A549 (cell line): ENCODE results near the gene SLC9A2. TPM values are rescaled to one million over a fixed set of nuclear protein-coding genes. Genes with fewer than 3 reads are reported as not detected.

Experiments
- ATAC-seq, 2 experiments: fragments of 200-7000 bp in 1 of 2; fragments of >200 bp in 1 of 2; cut with Nextera tagmentation in 1 of 2; cut with Tn5 transposase in 1 of 2; 3 replicates each; pipeline versions ENCODE4 v1.8.0 to v1.9.1; 2018 to 2020; ENCODE audit warnings: mild to moderate bottlenecking in 1 of 2, moderate library complexity in 1 of 2
- CTCF ChIA-PET: fragments of 300-600 bp; sonication (Branson Sonifier 250); formaldehyde crosslinking; extraction: SDS; loops from one replicate; lab custom pipeline; 2021; ENCODE audit warnings: antibody characterized with exemption, inconsistent platforms; lab: Yijun Ruan, JAX
- POLR2A ChIA-PET: fragments of 350-600 bp; formaldehyde crosslinking; extraction: SDS; loops from one replicate; lab custom pipeline; 2021; ENCODE audit warnings: antibody characterized with exemption, inconsistent platforms; lab: Yijun Ruan, JAX
- DNase-seq, 2 experiments: peaks; one replicate each; pipeline versions ENCODE4 v3.0.0 to v3.0.0-alpha.2; 2011 to 2016; ENCODE audit warnings: low read depth in 1 of 2, low spot score in 1 of 2
- FAIRE-seq: peaks from 2 replicates; lab custom pipeline; 2011; peaks lifted over from hg19 to GRCh38; lab: Jason Lieb, UNC
- H3K27ac ChIP-seq, 2 experiments: fragments of >200 bp; sonication (Bioruptor Twin); formaldehyde crosslinking; 3 replicates each; pipeline ENCODE4 v1.5.1; 2016 to 2017
- H3K4me1 ChIP-seq: fragments of >200 bp; sonication (Bioruptor Twin); formaldehyde crosslinking; 3 replicates; pipeline ENCODE4 v1.6.1; 2016
- H3K4me2 ChIP-seq: fragments of >200 bp; sonication (Bioruptor Twin); formaldehyde crosslinking; 3 replicates; pipeline ENCODE4 v1.6.1; 2016
- H3K4me3 ChIP-seq: fragments of >200 bp; sonication (Bioruptor Twin); formaldehyde crosslinking; 3 replicates; pipeline ENCODE4 v1.5.1; 2016
- H3K9me3 ChIP-seq: fragments of >200 bp; sonication (Bioruptor Twin); formaldehyde crosslinking; 3 replicates; pipeline ENCODE4 v1.6.1; 2016
- CBX2 ChIP-seq: fragments of 200-600 bp; sonication (generic); IDR thresholded peaks from 2 replicates; pipeline ENCODE4 v1.6.1; 2016; ENCODE audit warnings: low read depth, mild to moderate bottlenecking, borderline replicate concordance
- EHF ChIP-seq: fragments of 250-450 bp; sonication (Bioruptor Pico); IDR thresholded peaks from 2 replicates; pipeline ENCODE4 v1.5.0; 2020; ENCODE audit warnings: mild to moderate bottlenecking
- ESRRA ChIP-seq: fragments of 150-350 bp; IDR thresholded peaks from 2 replicates; pipeline ENCODE4 v1.6.1; 2014; ENCODE audit warnings: mild to moderate bottlenecking, low read length, borderline replicate concordance
- FOSL2 ChIP-seq, 2 experiments: fragments of 450-650 bp in 1 of 2; fragments of >200 bp in 1 of 2; sonication (Bioruptor Twin) in 1 of 2; formaldehyde crosslinking; IDR thresholded peaks; 2 replicates each; pipeline versions ENCODE4 v1.5.0 to v1.6.1; 2016 to 2020; ENCODE audit warnings: mild to moderate bottlenecking in 1 of 2, moderate library complexity in 1 of 2
- FOXS1 ChIP-seq: fragments of 250-450 bp; sonication (Bioruptor Pico); IDR thresholded peaks from 2 replicates; pipeline ENCODE4 v1.5.0; 2020; ENCODE audit warnings: mild to moderate bottlenecking, moderate library complexity
- JUN ChIP-seq, 2 experiments: fragments of >200 bp; sonication (Bioruptor Twin); formaldehyde crosslinking; IDR thresholded peaks; 2 replicates in 1 of 2; 3 replicates in 1 of 2; pipeline ENCODE4 v1.6.1; 2016 to 2017
- KDM1A ChIP-seq: fragments of 200-600 bp; sonication (generic); IDR thresholded peaks from 2 replicates; pipeline ENCODE4 v1.6.1; 2016; ENCODE audit warnings: low read depth, mild to moderate bottlenecking
- KDM5A ChIP-seq: fragments of 200-600 bp; sonication (generic); IDR thresholded peaks from 2 replicates; pipeline ENCODE4 v1.6.1; 2016; ENCODE audit warnings: antibody characterized with exemption, mild to moderate bottlenecking
- NPAS2 ChIP-seq: fragments of 250-450 bp; sonication (Bioruptor Pico); IDR thresholded peaks from 2 replicates; pipeline ENCODE4 v1.8.0; 2022; ENCODE audit warnings: mild to moderate bottlenecking, moderate library complexity, borderline replicate concordance
- PHF8 ChIP-seq: fragments of 200-600 bp; sonication (generic); IDR thresholded peaks from 2 replicates; pipeline ENCODE4 v1.6.1; 2016; ENCODE audit warnings: low read depth, mild to moderate bottlenecking, antibody characterized with exemption, moderate library complexity, borderline replicate concordance
- RNF2 ChIP-seq: fragments of 200-600 bp; sonication (generic); IDR thresholded peaks from 2 replicates; pipeline ENCODE4 v1.6.1; 2016; ENCODE audit warnings: low read depth, mild to moderate bottlenecking, antibody characterized with exemption, moderate library complexity, borderline replicate concordance
- WGBS: methylation state at CpG from one replicate; pipeline ENCODE4 v1.1.6; 2017; ENCODE audit errors: missing lambda C conversion rate; 5-methylcytosine and 5-hydroxymethylcytosine counted together
- polyA plus RNA-seq, 4 experiments: library from polyadenylated mRNA; depleted of rRNA in 3 of 4; stranded (reverse); fragments of >200 nt; fragmentation: RNase III in 1 of 4; extraction: RNeasy Plus Mini Kit Qiagen cat#74134 plus additional on column Dnase treatment in 1 of 4; gene quantifications; 2 replicates in 3 of 4; 3 replicates in 1 of 4; pipeline ENCODE4 v1.2.3, GENCODE V29; 2011 to 2017
- TF ChIP-seq, protein P1 (sequence below): fragments of 150-350 bp; IDR thresholded peaks from 2 replicates; pipeline ENCODE4 v1.6.1; 2014; ENCODE audit warnings: low read depth, mild to moderate bottlenecking, low read length
- TF ChIP-seq, protein P2 (sequence below): fragments of >200 bp; sonication (Bioruptor Twin); formaldehyde crosslinking; IDR thresholded peaks from 3 replicates; pipeline ENCODE4 v1.5.1; 2016
- TF ChIP-seq, protein P3 (sequence below): fragments of 200-600 bp; sonication (generic); IDR thresholded peaks from 2 replicates; pipeline ENCODE4 v1.6.1; 2016; ENCODE audit warnings: antibody characterized with exemption, mild to moderate bottlenecking, moderate library complexity
- TF ChIP-seq, protein P4 (sequence below): IDR thresholded peaks from 2 replicates; pipeline ENCODE4 v1.6.1; 2012; ENCODE audit warnings: low read depth, borderline replicate concordance

Gene SLC9A2
- polyA plus RNA-seq, 2 of the 4 experiments (the other 2 are of a cell fraction) = 3.0 to 4.1 TPM

DNA sequence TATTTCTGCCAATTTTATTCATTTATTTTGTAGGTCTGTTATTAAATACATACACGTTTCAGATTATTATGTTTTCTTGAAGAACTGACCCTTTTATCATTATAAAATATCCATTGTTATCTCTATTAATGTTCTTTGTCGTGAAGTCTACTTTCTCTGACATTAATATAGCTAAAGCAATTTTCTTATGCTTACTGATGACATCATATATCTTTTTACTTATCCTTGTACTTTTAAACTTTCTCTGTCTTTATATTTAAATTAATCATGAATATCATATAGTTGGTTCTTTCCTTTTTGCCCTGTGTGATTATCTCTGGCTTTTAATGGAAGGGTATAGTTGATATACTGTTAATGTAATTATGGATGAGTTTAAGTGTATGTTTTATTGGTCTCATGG lies 36.5 kb upstream of the SLC9A2 start:
- Histone ChIP-seq H3K4me3 (no peak overlapping the region), H3K4me2 (no peak overlapping the region), H3K27ac (no peak overlapping the region), H3K4me1 (no peaks in the 10 kb centered on the region), H3K9me3 (no peaks in the 10 kb centered on the region)
- WGBS = 13% methylated on average over 2 of the region's 2 CpGs
- DNase-seq (no peak), FAIRE-seq (no peak), ATAC-seq (no peak)
- no peak for TF ChIP-seq FOSL2 (IDR thresholded peaks at IDR 0.05)
- no peak for TF ChIP-seq FOSL2 (CRISPR knock-in tag; IDR thresholded peaks at IDR 0.05)
- POLR2A ChIA-PET = no interaction called here
- CTCF ChIA-PET = no interaction called here

DNA sequence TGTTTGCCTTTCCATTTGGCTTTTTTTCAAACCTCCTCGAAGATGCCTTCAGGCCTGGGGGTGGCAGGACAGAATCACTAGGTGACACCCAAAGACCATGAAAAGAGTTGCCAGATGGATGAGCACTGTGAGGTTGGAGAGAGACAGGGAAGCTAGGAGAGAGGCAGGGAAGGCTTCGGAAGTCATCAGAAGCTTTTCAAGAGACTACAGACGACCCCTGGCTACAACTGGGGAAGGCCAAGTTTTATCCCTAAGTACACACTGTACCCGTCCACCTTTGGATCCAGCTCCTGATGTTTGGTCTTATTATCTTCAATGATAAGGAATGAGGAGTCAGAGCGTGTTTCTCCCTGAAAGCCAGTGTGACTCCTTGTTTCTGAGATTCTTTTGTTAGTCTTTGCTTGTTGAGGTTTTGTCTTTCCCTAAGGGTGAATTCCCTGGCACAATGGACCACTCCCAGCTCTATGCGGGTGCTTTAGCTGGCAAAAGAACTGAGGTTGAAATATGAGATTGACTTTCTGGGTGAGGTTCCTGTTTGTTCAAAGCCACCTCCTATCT lies 33.4 kb upstream of the SLC9A2 start:
- TF ChIP-seq, protein P1, sequence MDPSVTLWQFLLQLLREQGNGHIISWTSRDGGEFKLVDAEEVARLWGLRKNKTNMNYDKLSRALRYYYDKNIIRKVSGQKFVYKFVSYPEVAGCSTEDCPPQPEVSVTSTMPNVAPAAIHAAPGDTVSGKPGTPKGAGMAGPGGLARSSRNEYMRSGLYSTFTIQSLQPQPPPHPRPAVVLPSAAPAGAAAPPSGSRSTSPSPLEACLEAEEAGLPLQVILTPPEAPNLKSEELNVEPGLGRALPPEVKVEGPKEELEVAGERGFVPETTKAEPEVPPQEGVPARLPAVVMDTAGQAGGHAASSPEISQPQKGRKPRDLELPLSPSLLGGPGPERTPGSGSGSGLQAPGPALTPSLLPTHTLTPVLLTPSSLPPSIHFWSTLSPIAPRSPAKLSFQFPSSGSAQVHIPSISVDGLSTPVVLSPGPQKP = no peak
- TF ChIP-seq EHF (CRISPR knock-in tag) (no peak), KDM5A (no peak), PHF8 (no peak), JUN (IDR thresholded peaks at IDR 0.05) (no peak), RNF2 (no peak), NPAS2 (no peak), CBX2 (no peak), KDM1A (no peak), ESRRA (no peak), FOXS1 (CRISPR knock-in tag) (no peak)
- TF ChIP-seq, protein P2, sequence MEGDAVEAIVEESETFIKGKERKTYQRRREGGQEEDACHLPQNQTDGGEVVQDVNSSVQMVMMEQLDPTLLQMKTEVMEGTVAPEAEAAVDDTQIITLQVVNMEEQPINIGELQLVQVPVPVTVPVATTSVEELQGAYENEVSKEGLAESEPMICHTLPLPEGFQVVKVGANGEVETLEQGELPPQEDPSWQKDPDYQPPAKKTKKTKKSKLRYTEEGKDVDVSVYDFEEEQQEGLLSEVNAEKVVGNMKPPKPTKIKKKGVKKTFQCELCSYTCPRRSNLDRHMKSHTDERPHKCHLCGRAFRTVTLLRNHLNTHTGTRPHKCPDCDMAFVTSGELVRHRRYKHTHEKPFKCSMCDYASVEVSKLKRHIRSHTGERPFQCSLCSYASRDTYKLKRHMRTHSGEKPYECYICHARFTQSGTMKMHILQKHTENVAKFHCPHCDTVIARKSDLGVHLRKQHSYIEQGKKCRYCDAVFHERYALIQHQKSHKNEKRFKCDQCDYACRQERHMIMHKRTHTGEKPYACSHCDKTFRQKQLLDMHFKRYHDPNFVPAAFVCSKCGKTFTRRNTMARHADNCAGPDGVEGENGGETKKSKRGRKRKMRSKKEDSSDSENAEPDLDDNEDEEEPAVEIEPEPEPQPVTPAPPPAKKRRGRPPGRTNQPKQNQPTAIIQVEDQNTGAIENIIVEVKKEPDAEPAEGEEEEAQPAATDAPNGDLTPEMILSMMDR = no peak
- TF ChIP-seq, protein P3, sequence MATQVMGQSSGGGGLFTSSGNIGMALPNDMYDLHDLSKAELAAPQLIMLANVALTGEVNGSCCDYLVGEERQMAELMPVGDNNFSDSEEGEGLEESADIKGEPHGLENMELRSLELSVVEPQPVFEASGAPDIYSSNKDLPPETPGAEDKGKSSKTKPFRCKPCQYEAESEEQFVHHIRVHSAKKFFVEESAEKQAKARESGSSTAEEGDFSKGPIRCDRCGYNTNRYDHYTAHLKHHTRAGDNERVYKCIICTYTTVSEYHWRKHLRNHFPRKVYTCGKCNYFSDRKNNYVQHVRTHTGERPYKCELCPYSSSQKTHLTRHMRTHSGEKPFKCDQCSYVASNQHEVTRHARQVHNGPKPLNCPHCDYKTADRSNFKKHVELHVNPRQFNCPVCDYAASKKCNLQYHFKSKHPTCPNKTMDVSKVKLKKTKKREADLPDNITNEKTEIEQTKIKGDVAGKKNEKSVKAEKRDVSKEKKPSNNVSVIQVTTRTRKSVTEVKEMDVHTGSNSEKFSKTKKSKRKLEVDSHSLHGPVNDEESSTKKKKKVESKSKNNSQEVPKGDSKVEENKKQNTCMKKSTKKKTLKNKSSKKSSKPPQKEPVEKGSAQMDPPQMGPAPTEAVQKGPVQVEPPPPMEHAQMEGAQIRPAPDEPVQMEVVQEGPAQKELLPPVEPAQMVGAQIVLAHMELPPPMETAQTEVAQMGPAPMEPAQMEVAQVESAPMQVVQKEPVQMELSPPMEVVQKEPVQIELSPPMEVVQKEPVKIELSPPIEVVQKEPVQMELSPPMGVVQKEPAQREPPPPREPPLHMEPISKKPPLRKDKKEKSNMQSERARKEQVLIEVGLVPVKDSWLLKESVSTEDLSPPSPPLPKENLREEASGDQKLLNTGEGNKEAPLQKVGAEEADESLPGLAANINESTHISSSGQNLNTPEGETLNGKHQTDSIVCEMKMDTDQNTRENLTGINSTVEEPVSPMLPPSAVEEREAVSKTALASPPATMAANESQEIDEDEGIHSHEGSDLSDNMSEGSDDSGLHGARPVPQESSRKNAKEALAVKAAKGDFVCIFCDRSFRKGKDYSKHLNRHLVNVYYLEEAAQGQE = no peak
- TF ChIP-seq, protein P4, sequence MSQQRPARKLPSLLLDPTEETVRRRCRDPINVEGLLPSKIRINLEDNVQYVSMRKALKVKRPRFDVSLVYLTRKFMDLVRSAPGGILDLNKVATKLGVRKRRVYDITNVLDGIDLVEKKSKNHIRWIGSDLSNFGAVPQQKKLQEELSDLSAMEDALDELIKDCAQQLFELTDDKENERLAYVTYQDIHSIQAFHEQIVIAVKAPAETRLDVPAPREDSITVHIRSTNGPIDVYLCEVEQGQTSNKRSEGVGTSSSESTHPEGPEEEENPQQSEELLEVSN = no peak
- ChIA-PET CTCF (interaction anchor here (1.2 to 1.6 kb wide), 2 partner anchors 10 to 118 kb away, joined by 4 to 5 read pairs; no protein-coding TSS in a partner anchor), POLR2A (no interaction called here)
- peak overlapping the region; percentile 45 for H3K4me2 ChIP-seq
- H3K27ac ChIP-seq = no peak overlapping the region
- DNase-seq = peak in 1 of 2 experiments; percentile 41
- no peak overlapping the region for H3K4me3 ChIP-seq
- FAIRE-seq = no peak
- no peaks in the 10 kb centered on the region for H3K4me1 ChIP-seq
- ATAC-seq = peak; percentile 13 to 54; a peak in 4 of 6 replicates
- no peaks in the 10 kb centered on the region for H3K9me3 ChIP-seq
- WGBS = 11% methylated on average over 6 of the region's 6 CpGs
